22Rv1 (cell line): Measurements from ENCODE around the gene MORN1.

Experiments used
- H3K27ac ChIP-seq: fragments of 450-650 bp; 2 replicates; pipeline ENCODE4 v1.5.1; 2017
- CTCF ChIP-seq: fragments of 450-650 bp; IDR thresholded peaks from 2 replicates; pipeline ENCODE4 v1.5.1; 2017; ENCODE audit warnings: mild to moderate bottlenecking
- ZFX ChIP-seq: fragments of 450-650 bp; IDR thresholded peaks from 2 replicates; pipeline ENCODE4 v1.6.1; 2017; ENCODE audit warnings: antibody characterized with exemption, borderline replicate concordance

Gene MORN1

GRCh38 chr1:2274231-2274928 lies 117.0 kb downstream of the MORN1 start:
- no peak overlapping the region for H3K27ac ChIP-seq
- no peak for TF ChIP-seq CTCF
- no peak for TF ChIP-seq ZFX

DNA sequence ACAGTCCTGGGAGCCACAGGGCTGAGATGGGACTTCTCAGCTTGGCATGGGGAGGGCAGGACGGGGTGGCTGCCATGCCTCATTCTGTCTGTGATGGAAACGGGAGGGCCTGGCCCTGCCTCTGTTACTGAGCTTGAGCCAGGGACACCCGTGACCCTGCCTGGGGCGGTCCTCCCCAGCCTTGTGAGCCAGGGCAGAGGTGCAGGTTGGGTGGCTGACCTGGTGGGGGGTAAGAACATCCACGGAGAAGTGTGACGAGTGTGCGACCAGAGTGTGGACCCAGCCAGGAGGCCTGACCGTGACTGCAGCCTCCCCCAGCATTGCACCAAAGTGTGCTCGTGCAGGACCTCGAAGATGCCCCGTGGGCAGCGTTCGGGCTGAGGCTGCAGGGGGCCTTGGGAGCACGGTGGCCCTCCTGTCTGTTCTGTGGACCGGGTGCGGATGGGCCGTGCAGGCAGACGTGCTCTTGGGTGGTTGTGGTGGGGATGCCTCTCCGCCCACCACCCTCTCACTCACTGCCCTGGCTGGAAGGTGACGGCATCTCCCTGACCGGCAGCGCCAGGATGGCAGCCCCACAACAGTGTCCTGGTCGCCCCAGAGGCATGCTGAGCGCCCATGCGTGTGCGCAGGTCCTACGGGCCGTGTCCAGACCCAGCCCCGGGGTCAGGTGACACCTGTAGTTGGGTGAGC lies 117.8 kb downstream of the MORN1 start:
- H3K27ac ChIP-seq: no peak overlapping the region
- no peak for TF ChIP-seq ZFX
- no peak for TF ChIP-seq CTCF

- H3K27ac ChIP-seq: no peak overlapping the region
- no peak for TF ChIP-seq CTCF
- TF ChIP-seq ZFX: no peak
Measured at GRCh38 chr1:2272686-2273400, 118.5 kb downstream of the MORN1 start.

DNA sequence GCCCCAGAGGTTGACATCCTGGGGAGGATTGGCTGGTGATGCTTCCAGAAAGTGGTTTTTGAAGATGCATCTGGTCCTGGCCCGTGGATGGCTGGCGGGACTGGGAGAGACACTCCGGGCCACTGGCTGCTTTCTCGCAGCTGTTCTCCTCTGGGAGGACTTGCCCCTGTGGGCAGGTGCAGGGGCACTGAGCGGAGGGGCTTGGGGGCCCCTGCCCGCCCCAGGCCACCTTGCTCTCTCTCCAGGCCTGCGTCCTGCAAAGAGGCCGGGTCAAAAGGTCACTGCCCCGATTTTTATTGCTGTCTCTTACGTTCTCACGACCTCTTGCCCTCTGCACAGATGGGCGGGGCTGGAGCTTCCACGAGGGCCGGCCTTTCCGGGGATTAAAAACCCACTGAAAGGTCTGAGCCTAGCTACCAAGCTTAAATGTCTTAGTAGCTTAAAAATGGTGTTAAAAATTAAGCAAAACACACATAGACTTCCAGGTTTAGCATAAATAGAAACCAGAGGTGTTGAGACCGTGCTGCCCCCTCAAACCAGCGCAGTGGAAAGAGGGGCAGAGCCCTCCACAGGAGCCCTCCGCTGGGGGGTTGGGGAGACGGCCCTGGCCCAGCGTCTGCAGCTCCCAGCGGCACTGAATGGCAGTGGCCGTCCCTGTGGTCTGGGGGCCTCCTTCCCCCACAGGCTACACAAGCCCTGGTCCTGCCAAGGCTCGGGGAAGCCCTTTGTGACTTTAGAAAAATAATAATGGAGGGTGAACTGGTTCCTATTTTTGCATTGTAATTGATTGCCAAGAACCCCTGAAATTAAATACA lies 119.3 kb downstream of the MORN1 start:
- no peak overlapping the region for H3K27ac ChIP-seq
- TF ChIP-seq CTCF (no peak), ZFX (no peak)
